ENCODE data around the gene PTDSS2. TPM values are rescaled to one million over a fixed set of nuclear protein-coding genes. Genes with fewer than 3 reads are reported as not detected.

PTDSS2 gene
- total RNA-seq, 1 donor from 2014 or later = 26.3 TPM

GRCh38 chr11:498297-499181, 48.5 kb downstream of the PTDSS2 start:
- no peaks in the 10 kb centered on the region for H3K27me3 ChIP-seq (ENCODE audit: control insufficient read depth, insufficient read depth, low read length)
- H3K4me3 ChIP-seq (ENCODE audit: low read depth, low read length) = no peak overlapping the region
- no peak for TF ChIP-seq CTCF (IDR thresholded peaks at IDR 0.05; ENCODE audit: insufficient read depth, low read length, severe bottlenecking)
- FAIRE-seq = no peak
- H3K36me3 ChIP-seq (ENCODE audit: control insufficient read depth, insufficient read depth, low read length) = peaks cover 56% of the 10 kb centered on the region
- DNase-seq (ENCODE audit: low read depth) = no peak

GRCh38 chr11:499201-500076, 49.4 kb downstream of the PTDSS2 start:
- DNase-seq (ENCODE audit: low read depth) = no peak
- no peak for TF ChIP-seq CTCF (IDR thresholded peaks at IDR 0.05; ENCODE audit: insufficient read depth, low read length, severe bottlenecking)
- H3K27me3 ChIP-seq (ENCODE audit: control insufficient read depth, insufficient read depth, low read length) = no peaks in the 10 kb centered on the region
- no peak overlapping the region for H3K4me3 ChIP-seq (ENCODE audit: low read depth, low read length)
- FAIRE-seq = no peak
- H3K36me3 ChIP-seq (ENCODE audit: control insufficient read depth, insufficient read depth, low read length) = peaks cover 55% of the 10 kb centered on the region

GRCh38 chr11:501001-501682, 51.1 kb downstream of the PTDSS2 start:
- FAIRE-seq (no peak), DNase-seq (ENCODE audit: low read depth) (no peak)
- Histone ChIP-seq H3K4me3 (ENCODE audit: low read depth, low read length) (no peak overlapping the region), H3K27me3 (ENCODE audit: control insufficient read depth, insufficient read depth, low read length) (no peaks in the 10 kb centered on the region), H3K36me3 (ENCODE audit: control insufficient read depth, insufficient read depth, low read length) (peaks cover 49% of the 10 kb centered on the region)
- no peak for TF ChIP-seq CTCF (IDR thresholded peaks at IDR 0.05; ENCODE audit: insufficient read depth, low read length, severe bottlenecking)

- H3K27me3 ChIP-seq (ENCODE audit: control insufficient read depth, insufficient read depth, low read length) = no peaks in the 10 kb centered on the region
- FAIRE-seq = no peak
- H3K36me3 ChIP-seq (ENCODE audit: control insufficient read depth, insufficient read depth, low read length) = peaks cover 49% of the 10 kb centered on the region
- no peak for DNase-seq (ENCODE audit: low read depth)
- TF ChIP-seq CTCF (IDR thresholded peaks at IDR 0.05; ENCODE audit: insufficient read depth, low read length, severe bottlenecking) = no peak
- H3K4me3 ChIP-seq (ENCODE audit: low read depth, low read length) = no peak overlapping the region
Observed at GRCh38 chr11:501683-502287, 51.7 kb downstream of the PTDSS2 start.

Measured in bronchial epithelial cell (primary cell).